Measurements from ENCODE around the gene WDR27.

Gene WDR27

DNA sequence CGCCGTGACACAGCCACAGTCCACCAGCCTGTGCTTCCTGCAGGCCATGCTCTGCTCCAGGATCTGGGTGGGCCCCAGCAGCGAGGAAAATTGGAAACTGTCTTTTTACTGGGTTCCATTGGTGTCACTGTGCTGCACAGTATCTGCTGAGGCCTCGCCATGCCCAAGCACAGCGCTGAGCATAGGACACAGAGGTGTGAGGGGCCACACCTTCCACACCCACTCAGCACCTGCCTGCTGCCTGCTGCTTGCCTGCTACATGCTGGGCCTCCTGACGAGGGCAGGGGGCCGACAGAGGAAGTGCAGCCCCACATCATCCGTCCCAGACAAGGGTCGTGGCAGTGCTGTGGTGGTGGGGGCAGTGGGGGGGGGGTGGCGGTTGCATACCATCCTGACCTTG, 275.2 kb downstream of the WDR27 start:
- no peak for ATAC-seq (replicated peaks; ENCODE audit: extremely low read depth, poor library complexity, severe bottlenecking)
- no peak overlapping the region for H3K4me3 Mint-ChIP-seq
- no peaks in the 10 kb centered on the region for H3K4me1 Mint-ChIP-seq
- DNase-seq (ENCODE audit: low spot score in 2 of 2): no peak
- H3K36me3 Mint-ChIP-seq (ENCODE audit: insufficient read depth): no peaks in the 10 kb centered on the region
- H3K27ac Mint-ChIP-seq (ENCODE audit: low read depth): no peak overlapping the region
- peaks cover 20% of the 10 kb centered on the region for H3K27me3 Mint-ChIP-seq
- H3K9me3 Mint-ChIP-seq: peaks cover 11% of the 10 kb centered on the region

DNA sequence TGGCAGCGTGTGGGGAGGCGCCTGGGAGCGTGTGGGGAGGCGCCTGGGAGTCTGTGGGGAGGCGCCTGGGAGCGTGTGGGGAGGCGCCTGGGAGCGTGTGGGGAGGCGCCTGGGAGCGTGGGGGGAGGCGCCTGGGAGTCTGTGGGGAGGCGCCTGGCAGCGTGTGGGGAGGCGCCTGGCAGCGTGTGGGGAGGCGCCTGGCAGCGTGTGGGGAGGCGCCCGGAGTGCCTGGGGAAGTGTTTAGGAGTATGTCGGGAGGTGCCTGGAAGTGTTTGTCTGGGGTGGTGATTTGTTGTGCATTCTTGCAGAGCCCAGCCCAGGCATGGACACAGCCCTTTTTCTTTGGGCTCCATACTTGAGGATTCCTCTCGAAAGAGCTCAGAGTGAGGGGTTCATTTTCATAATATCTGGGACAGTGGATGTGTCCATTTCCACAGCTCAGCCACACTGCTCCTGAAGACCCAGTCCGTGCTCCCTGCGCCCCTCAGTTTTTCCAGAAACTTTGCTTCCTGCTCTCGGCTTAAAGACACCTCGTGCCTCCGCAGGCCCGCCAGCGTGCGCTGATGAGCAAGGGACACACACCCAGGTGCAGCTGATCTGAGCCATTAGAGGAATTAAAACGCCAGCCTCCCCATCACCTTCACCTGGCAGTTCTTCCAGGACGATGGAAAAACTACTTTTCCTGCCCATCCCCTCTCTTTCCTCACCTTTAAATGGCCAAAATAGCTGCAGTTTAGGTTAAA, 276.0 kb downstream of the WDR27 start:
- peak overlapping the region; percentile 21 for H3K4me3 Mint-ChIP-seq
- DNase-seq (ENCODE audit: low spot score in 2 of 2): no peak
- peak; percentile 31 for ATAC-seq (replicated peaks; ENCODE audit: extremely low read depth, poor library complexity, severe bottlenecking)
- H3K9me3 Mint-ChIP-seq: peaks cover 7% of the 10 kb centered on the region
- H3K27ac Mint-ChIP-seq (ENCODE audit: low read depth): no peak overlapping the region
- H3K4me1 Mint-ChIP-seq: no peaks in the 10 kb centered on the region
- peaks cover 24% of the 10 kb centered on the region for H3K27me3 Mint-ChIP-seq
- no peaks in the 10 kb centered on the region for H3K36me3 Mint-ChIP-seq (ENCODE audit: insufficient read depth)

DNA sequence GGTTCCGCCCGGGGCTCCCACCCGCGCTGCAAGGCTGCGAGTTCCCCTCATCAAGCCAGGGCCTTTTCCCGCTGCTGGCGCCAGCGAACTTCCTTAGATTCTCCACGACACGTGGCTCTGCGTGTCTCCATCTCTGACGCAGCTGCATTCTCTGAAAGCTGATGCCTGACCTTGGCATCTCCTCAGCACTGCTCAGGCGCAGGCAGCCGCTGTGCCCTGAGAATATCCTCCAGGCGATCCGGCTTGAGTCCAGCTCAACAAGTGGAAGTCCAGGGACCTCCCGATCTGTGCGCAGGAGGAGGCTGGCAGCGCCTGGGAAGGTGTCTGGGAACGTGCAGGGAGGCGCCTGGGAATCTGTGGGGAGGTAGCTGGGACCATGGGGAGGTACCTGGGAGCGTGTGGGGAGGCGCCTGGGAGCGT, 277.0 kb downstream of the WDR27 start:
- DNase-seq (ENCODE audit: low spot score in 2 of 2): no peak
- ATAC-seq (replicated peaks; ENCODE audit: extremely low read depth, poor library complexity, severe bottlenecking): peak; percentile 16
- peaks cover 26% of the 10 kb centered on the region for H3K27me3 Mint-ChIP-seq
- peaks cover 1% of the 10 kb centered on the region for H3K9me3 Mint-ChIP-seq
- no peak overlapping the region for H3K27ac Mint-ChIP-seq (ENCODE audit: low read depth)
- peak overlapping the region; percentile 55 for H3K4me3 Mint-ChIP-seq
- H3K4me1 Mint-ChIP-seq: no peaks in the 10 kb centered on the region
- no peaks in the 10 kb centered on the region for H3K36me3 Mint-ChIP-seq (ENCODE audit: insufficient read depth)

DNA sequence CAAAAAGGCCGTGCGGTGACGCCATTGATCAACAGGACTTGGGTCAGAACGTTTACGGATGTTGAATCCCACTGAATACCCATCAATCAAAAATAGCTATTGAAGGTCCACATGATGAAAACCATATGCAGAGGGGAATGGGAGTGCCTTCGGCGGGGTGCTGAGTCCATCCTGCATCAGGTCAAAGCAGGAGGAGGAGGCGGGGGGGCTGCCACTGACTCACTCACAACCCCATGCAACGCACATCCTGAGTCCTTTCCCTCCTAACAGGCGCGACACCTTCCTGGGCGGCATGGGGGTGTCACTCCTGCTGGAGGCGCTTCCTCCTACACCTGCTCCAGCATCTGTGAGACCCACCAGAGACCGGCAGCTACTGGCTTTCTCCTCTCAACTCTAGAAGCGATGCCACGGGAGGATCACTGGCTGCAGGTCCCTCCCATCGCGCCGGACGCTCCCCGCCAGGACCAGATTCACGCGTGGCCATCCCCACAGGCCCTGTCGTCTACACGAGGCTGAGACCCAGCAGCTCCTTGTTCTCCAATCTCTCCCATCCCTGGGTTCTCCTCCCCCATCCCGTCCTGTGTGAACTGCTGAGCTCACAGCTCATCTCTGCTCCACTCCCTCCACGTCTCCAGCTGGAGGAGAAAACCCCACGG, 277.6 kb downstream of the WDR27 start:
- DNase-seq (ENCODE audit: low spot score in 2 of 2): no peak
- no peak overlapping the region for H3K27ac Mint-ChIP-seq (ENCODE audit: low read depth)
- H3K27me3 Mint-ChIP-seq: peaks cover 21% of the 10 kb centered on the region
- H3K36me3 Mint-ChIP-seq (ENCODE audit: insufficient read depth): no peaks in the 10 kb centered on the region
- no peaks in the 10 kb centered on the region for H3K9me3 Mint-ChIP-seq
- peak overlapping the region; percentile 31 for H3K4me3 Mint-ChIP-seq
- H3K4me1 Mint-ChIP-seq: no peaks in the 10 kb centered on the region
- peak; percentile 20 for ATAC-seq (replicated peaks; ENCODE audit: extremely low read depth, poor library complexity, severe bottlenecking)

DNA sequence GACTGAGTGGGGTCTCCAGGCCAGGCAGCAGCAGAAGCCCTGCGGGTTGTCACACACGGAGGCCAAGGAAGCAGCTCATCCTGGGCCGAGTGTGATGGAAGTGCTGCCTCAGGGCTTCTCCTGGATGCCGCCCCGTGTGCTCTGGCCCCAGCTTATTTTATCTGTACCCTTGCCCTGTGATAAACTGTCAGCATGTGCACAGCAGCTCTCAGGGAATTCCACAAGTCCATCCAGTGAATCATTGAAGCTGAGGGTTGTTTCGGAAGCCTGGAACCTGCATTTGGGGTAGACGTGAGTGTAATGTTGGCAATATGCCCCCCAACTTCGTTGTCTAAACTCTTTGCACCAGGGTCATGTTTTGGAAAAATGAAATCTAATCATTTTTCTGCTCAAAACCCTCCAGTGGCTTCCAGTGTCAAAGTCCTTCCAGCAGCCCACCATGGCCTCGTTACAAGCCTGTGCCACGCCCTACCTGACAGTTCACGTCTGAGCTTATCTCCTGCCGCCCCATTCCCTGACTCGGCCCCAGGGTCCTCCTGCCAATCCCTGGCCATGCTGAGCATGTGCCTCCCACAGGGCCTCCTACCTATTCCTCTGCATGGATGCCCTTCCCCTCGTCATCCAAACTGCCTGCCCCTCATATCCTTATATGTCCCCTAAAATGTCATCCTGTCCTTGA, 280.1 kb downstream of the WDR27 start:
- Mint-ChIP-seq H3K4me1 (no peaks in the 10 kb centered on the region), H3K4me3 (no peak overlapping the region), H3K36me3 (ENCODE audit: insufficient read depth) (no peaks in the 10 kb centered on the region), H3K27me3 (peaks cover 21% of the 10 kb centered on the region), H3K9me3 (no peaks in the 10 kb centered on the region), H3K27ac (ENCODE audit: low read depth) (no peak overlapping the region)
- no peak for DNase-seq (ENCODE audit: low spot score in 2 of 2)
- ATAC-seq (replicated peaks; ENCODE audit: extremely low read depth, poor library complexity, severe bottlenecking): no peak

DNA sequence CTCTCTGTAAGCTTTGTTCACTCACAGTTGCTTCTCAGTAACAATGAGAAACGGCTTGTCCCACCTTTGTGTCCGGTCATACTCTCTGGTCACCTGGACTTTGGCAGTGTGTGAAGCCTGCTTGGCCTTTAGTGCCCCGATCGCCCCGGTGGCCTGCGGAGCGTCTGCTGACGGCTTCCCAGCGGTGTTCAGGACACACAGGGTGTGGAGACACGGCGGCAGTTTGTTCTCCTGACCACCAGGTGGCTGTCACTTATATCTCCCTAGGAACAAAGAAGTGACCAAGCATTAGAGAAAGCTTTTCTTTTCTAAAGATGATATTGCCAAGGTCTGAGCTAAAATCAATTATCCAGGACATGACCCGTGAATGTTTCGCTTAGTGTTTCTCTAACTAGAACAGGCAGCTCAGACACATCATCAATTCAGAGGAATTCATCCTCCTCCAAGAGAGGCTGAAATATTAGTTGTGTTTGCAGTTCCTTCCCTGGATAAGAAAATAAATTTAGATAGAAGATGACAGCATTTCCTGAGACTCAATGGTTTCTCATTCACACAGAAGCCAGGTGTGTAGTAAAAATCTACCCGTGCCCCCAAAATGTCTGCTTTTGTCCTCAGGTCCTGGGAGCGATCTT, 280.8 kb downstream of the WDR27 start:
- Mint-ChIP-seq H3K4me3 (no peak overlapping the region), H3K27ac (ENCODE audit: low read depth) (no peak overlapping the region), H3K4me1 (no peaks in the 10 kb centered on the region), H3K9me3 (no peaks in the 10 kb centered on the region), H3K36me3 (ENCODE audit: insufficient read depth) (no peaks in the 10 kb centered on the region), H3K27me3 (peaks cover 21% of the 10 kb centered on the region)
- no peak for ATAC-seq (replicated peaks; ENCODE audit: extremely low read depth, poor library complexity, severe bottlenecking)
- DNase-seq (ENCODE audit: low spot score in 2 of 2): no peak

DNA sequence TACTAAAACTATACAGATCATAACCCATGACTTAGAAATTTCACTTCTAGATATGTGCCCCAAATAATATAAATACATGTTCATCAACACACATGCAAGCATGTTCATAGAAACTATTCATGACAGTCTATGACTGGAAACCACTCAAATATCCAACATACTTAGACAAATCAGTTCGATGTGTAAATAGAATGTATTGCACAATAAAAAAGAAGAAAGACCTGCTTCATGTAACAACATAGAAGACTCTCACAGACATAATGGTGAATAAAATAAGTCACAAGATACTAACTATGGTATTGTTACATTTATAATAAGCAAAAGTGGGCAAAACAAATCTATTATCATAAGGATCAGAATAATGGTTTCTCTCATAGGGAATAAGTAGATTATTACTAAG, 284.7 kb downstream of the WDR27 start:
- Mint-ChIP-seq H3K27me3 (peaks cover 17% of the 10 kb centered on the region), H3K4me1 (no peaks in the 10 kb centered on the region), H3K27ac (ENCODE audit: low read depth) (no peak overlapping the region), H3K9me3 (peaks cover 8% of the 10 kb centered on the region), H3K36me3 (ENCODE audit: insufficient read depth) (peaks cover 3% of the 10 kb centered on the region), H3K4me3 (no peak overlapping the region)
- ATAC-seq (replicated peaks; ENCODE audit: extremely low read depth, poor library complexity, severe bottlenecking): no peak
- DNase-seq (ENCODE audit: low spot score in 2 of 2): no peak

DNA sequence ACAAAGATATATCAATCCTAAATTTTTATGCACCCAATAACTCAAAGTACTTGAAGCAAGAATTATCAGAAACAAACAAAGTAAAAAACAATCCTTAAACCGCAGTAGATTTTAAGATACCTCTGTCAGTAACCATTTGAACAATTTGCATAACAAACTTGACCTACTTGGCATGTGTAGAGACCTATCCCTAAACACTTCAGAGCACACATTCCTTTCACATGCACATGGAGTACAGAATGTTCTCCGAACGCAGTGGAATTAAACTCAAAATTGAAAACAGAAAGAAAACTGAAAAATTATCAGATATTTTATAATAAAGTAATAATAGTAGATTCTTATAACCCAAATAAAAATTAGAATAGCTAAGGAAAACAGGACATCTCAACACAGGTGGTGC, 285.6 kb downstream of the WDR27 start:
- ATAC-seq (replicated peaks; ENCODE audit: extremely low read depth, poor library complexity, severe bottlenecking): no peak
- Mint-ChIP-seq H3K4me3 (no peak overlapping the region), H3K4me1 (no peaks in the 10 kb centered on the region), H3K27me3 (peaks cover 11% of the 10 kb centered on the region), H3K27ac (ENCODE audit: low read depth) (no peak overlapping the region), H3K9me3 (peaks cover 8% of the 10 kb centered on the region), H3K36me3 (ENCODE audit: insufficient read depth) (peaks cover 3% of the 10 kb centered on the region)
- no peak for DNase-seq (ENCODE audit: low spot score in 2 of 2)

DNA sequence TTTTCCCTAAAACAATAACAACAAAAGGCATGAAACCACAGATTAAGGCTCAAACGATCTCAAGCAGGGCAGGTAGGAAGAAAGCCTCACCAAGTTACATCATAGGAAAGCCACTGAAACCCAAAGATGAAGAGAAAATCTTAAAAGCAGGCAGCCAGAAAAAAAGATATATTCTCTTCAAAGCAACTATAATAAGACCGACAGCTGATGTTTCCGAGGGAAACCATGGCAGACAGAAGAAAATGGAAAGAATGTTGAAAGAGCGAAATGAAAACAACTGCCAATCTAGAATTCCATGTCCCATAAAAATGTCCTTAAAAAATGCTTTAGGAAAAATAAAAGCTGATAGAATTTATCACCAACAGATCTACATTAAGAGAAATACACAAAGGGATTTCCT, 286.6 kb downstream of the WDR27 start:
- H3K27me3 Mint-ChIP-seq: peaks cover 13% of the 10 kb centered on the region
- peaks cover 8% of the 10 kb centered on the region for H3K9me3 Mint-ChIP-seq
- H3K36me3 Mint-ChIP-seq (ENCODE audit: insufficient read depth): peaks cover 3% of the 10 kb centered on the region
- H3K27ac Mint-ChIP-seq (ENCODE audit: low read depth): no peak overlapping the region
- ATAC-seq (replicated peaks; ENCODE audit: extremely low read depth, poor library complexity, severe bottlenecking): no peak
- H3K4me1 Mint-ChIP-seq: no peaks in the 10 kb centered on the region
- no peak overlapping the region for H3K4me3 Mint-ChIP-seq
- DNase-seq (ENCODE audit: low spot score in 2 of 2): no peak

DNA sequence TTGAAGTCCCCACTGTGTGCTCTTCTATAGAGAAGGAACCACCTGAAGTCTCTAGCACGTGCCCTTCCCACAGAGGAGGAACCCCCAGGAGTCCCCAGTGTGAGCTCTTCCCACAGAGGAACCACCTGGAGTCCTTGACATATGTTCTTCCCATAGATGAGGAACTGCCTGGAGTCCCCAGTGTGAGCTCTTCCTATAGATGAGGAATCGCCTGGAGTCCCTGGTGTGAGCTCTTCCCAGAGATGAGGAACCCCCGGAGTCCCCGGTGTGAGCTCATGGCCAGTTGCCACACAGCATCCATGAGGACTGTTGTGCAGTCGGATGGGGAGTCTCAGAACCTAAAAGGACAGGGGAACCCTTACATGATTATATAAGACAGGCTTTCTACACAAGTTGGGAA, 290.1 kb downstream of the WDR27 start:
- ATAC-seq (replicated peaks; ENCODE audit: extremely low read depth, poor library complexity, severe bottlenecking) (no peak), DNase-seq (ENCODE audit: low spot score in 2 of 2) (no peak)
- Mint-ChIP-seq H3K27me3 (peaks cover 31% of the 10 kb centered on the region), H3K4me1 (no peaks in the 10 kb centered on the region), H3K4me3 (no peak overlapping the region), H3K36me3 (ENCODE audit: insufficient read depth) (peaks cover 3% of the 10 kb centered on the region), H3K9me3 (peaks cover 8% of the 10 kb centered on the region), H3K27ac (ENCODE audit: low read depth) (no peak overlapping the region)

DNA sequence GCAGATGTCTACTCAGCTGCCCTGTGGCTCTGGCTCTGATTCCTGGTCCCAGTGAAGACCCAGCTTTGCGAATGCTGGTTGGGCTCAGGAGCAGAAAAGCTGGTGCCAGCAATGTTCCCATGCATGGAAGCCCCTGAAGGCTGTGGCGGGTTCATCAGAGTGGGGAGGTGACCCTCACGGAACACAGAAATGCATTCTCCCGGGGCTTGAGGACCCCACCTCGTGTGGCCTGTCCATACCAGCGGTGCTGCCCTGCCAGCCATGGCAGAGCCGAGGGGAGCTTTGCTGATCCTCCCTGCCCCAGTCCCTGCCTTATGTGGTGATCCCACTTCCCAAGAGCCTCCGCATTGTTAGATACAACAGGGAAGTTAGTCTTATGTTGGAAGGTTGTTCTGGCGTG, 290.5 kb downstream of the WDR27 start:
- Mint-ChIP-seq H3K27me3 (peaks cover 31% of the 10 kb centered on the region), H3K4me1 (no peaks in the 10 kb centered on the region), H3K27ac (ENCODE audit: low read depth) (no peak overlapping the region), H3K9me3 (peaks cover 8% of the 10 kb centered on the region), H3K4me3 (no peak overlapping the region), H3K36me3 (ENCODE audit: insufficient read depth) (peaks cover 3% of the 10 kb centered on the region)
- DNase-seq (ENCODE audit: low spot score in 2 of 2) (no peak), ATAC-seq (replicated peaks; ENCODE audit: extremely low read depth, poor library complexity, severe bottlenecking) (no peak)

DNA sequence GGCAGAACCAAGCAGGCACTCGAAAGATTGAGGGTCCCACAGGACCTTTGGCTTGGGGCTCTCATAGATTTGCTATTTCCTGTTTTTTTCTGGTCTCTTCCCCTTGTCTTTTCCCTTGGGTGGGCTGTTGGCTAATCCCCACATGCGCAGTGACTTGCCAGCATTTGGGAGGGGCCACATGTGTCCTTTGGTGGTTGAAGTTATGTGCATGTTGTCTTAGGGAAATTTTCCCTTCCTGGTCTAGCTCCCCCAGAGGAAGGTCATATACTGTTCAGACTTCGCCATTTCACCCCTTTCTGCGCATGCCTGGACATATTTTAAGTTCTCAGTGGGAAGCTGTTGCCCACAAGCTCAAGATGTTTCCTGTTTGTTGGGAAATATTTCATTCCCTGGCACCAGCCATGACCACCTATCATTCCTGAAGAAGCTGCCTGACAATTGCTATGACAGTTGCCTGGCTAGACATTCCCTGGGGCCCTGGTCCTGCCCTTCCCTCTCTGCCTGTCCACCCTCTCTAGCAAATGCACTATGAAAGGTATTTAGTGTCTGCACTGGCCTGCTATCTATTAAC, 292.0 kb downstream of the WDR27 start:
- no peak overlapping the region for H3K4me3 Mint-ChIP-seq
- peaks cover 43% of the 10 kb centered on the region for H3K27me3 Mint-ChIP-seq
- ATAC-seq (replicated peaks; ENCODE audit: extremely low read depth, poor library complexity, severe bottlenecking) (no peak), DNase-seq (ENCODE audit: low spot score in 2 of 2) (no peak)
- H3K4me1 Mint-ChIP-seq: no peaks in the 10 kb centered on the region
- no peak overlapping the region for H3K27ac Mint-ChIP-seq (ENCODE audit: low read depth)
- H3K9me3 Mint-ChIP-seq: peaks cover 1% of the 10 kb centered on the region
- peaks cover 3% of the 10 kb centered on the region for H3K36me3 Mint-ChIP-seq (ENCODE audit: insufficient read depth)

All from central memory CD8-positive, alpha-beta T cell (primary cell).